Caki2 (cell line): ENCODE results near the gene PHF12. TPM values are rescaled to one million over a fixed set of nuclear protein-coding genes. Genes with fewer than 3 reads are reported as not detected.
"Not testable (repeated sequence)": the region's sequence is repeated elsewhere in the genome, so short reads cannot be mapped to it uniquely, and the experiment has no call there.

ENCODE experiments used
- DNase-seq: peaks from one replicate; pipeline ENCODE4 v3.0.0-alpha.2; 2015; ENCODE audit warnings: low read depth
- in situ Hi-C: cut with HindIII; loops from 2 replicates; pipeline ENCODE4 v1.10.0; 2016; ENCODE audit warnings: low sequenced_read_pairs, low pct_unique_long_range_greater_than_20kb, mixed read lengths
- total RNA-seq: library from RNA; depleted of rRNA; stranded (reverse); fragments of >200 nt; shearing (Covaris generic); gene quantifications from 2 replicates; pipeline ENCODE4 v1.2.3, GENCODE V29; 2014; ENCODE audit warnings: low replicate concordance

The PHF12 gene
- total RNA-seq, 1 experiment from 2014 or later: 19.2 TPM

DNA sequence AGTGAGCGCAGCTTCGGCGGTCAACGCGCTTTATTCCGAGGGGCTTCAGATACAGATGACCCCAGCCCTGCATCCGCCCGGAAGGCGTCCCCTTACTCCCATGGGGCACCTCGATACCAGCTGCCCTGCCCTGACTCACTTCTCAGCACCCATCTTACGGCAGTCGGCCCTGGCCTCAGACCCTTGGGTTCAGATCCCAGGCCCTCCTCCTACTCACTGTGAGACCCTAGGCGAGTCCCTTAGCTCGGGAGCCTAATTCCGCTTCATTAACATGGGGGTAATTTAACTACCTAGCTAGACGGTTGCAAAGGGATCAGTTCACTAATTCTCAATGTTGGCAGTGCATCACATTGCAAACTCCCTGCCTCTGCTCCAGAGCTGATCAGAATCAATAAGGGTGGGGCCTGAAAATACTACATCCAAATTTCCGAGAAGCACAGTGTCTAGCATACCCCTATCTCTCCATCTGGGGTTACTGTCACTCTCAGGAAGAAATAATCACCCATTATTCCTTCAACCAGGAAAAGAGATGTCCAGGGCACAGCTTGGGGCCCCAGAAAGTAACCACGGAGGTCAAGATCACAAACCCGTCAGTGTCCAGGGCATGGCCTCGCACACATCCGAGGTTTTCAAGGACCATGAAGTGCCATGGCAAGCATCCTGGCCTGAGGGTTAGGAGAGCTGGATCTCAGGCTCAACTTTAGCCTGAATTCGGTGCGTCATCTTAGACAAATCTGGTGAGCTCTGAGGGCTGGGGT, 53.4 kb downstream of the PHF12 start:
- in situ Hi-C loops: no loop called here
- DNase-seq: no peak

DNA sequence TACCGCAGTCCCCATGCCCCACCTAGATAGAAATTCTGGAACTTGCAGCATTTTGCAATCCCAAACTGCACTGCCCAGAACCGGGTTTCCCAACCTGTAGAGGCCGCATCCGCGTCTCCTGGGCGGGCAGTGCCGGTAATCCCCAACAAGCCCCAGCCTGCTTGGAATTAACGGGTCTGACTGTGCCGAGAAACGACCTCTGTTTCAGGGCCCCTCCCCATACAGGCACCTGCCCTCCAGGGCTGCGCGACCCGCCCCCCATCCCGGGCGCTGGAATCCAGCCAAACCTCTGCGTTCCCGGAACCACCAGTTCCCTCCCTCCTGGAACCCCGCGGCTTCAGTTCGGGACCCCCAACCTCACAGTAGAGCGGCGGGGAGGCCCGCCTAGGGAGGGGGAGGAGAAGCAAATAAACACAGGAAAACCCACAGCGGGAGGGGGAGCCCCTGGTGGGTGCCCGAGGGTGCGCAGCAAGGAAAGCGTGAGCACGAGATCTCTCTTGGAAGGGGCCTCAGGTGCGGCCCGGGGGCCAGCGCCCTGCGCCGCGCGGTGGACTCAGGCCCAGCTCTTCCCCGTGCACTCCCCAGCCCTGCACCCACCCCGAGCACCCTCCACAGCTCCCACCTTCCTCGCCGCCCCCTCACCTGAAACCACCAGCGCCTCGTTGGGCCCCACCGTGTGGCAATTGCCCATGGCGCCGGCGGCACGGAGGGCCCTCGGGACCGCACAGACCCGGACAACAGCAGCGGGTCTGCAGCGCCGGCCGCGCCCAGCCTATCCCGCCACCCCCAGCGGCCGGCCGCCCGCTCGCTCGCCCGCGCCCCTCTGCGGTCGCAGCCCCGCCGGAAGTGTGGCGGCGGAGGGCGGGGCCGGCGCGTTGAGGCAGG, 54.2 kb downstream of the PHF12 start, which contains the start of gene FLOT2:
FLOT2 (minus strand) TSS at position 850 of the 885 bp plus-strand sequence; CDS start at position 691, 159 bp downstream.
- in situ Hi-C loops: no loop called here
- DNase-seq: peak; percentile 60

DNA sequence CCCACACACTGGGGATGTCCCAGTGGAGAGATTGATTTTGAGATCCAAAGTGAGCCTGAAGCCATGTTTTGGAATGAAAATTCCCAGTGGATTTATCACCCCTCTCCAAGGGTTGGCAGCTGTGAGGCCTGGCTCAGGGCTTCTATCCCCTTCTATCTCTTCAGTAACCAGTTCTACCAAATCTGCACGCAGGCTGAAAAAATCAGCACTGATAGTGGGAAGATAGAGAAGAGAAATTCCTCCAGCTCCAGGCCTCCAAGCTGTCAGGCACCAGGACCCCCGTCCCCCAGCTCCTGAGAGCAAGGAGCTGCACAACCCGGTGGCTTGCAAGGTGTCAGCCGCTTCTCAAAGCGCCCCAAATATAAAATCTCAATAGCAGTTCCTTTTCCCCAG, 54.8 kb downstream of the PHF12 start:
- in situ Hi-C loops: no loop called here
- no peak for DNase-seq

DNA sequence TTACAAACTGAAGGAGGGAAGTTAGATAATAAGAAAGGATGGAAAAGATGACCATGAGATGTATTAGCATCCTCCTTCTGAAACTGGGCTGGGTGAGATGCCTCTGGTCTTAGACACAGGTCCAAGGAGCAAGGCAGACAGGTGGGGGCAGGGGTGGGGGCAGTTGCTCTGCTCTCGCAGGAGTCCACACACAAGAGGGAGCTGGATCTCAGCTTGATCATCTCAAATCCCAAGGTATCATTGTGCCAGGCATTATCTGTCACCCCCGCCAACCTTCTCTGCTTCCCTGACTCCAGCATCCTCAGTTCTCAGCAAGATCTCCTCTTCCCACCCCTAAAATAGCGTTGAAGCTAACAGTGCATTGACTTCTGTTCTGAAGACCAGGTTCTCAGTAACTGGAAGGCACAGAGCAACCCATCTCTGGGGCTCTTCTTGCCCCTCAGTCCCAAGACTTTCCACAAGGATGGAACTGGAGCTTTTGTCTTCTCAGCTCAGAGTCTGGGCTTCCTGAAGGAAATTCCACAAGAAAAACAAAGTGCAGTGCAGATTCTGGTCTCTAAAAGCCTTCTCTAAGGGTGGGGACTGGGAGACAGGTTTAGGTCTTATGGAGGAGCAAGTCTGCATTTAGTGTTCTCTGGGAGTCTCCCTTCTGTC, 55.4 kb downstream of the PHF12 start:
- no peak for DNase-seq
- in situ Hi-C loops: no loop called here

DNA sequence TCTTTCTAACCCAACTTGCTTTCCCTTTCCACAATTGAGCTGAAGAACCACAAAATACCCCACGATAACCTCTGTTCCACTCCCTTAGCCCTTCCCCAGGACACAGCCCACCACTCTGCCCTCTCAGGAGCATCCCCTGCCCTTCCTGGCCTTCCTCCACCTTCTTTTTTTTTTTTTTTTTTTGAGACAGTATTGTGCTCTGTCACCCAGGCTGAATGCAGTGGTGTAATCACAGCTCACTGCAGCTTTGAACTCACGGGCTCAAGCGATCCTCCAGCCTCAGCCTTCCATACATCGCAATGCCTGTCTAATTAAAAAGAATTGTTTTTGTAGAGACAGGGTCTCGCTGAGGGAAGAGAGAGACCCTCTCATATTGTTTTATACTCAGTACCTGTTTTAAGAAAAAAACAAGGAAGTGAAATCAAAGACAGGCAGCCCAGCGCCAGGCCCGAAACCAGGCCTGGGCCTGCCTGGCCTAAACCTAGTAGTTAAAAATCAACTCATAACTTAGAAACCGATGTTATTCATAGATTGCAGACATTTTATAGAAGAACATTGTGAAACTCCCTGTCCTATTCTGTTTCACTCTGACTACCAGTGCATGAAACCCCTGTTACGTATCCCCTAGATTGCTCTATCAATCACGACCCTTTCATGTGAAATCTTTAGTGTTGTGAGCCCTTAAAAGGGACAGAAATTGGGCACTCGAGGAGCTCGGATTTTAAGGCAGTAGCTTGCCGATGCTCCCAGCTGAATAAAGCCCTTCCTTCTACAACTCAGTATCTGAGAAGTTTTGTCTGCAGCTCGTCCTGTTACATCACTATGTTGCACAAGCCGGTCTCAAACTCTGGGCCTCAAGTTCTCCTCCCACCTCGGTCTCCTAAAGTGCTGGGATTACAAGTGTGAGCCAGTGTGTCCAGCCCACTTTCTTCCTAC, 57.8 kb downstream of the PHF12 start:
- in situ Hi-C loops: not testable (repeated sequence)

DNA sequence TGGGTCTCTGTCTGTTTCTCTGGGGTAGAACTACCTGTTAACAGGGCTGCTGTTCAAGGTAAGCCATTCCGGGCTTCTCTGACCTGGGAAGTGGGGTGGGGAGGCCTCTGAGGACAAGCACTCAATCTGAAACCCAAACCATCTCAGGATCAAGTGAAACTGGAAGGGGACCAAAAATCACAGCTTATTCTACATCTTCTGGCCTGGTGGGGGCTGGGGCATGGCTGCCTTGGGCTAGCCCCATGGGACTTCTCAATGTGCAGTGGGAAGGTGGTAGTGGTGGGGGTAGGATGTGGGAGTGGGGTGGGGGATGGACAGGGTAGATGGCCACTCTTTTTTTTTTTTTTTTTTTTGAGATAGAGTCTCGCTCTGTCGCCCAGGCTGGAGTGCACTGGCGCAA, 59.3 kb downstream of the PHF12 start:
- in situ Hi-C loops: no loop called here
- DNase-seq: no peak

More for the DNA sequence above, 57.8 kb downstream of the PHF12 start:
- DNase-seq: not testable (repeated sequence)

DNA sequence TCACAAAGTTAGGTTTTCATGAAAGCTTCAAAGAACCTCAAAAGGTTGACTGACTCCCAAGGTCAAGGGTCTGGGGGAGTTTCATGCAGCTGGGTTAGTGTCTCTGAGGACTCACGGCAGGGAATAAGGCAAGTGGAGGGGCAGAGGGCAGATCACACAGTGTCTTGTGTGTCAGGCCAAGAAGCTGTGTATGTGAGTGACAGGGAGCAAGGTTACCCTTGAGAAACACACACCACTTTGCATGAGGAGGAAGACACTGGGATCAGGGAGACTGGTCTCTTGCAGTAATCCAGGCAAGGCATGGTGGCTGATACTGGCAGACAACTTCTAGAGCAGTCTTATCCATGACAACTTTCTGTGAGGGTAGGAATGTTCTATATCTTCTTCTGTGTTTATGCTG, 60.1 kb downstream of the PHF12 start:
- in situ Hi-C loops: no loop called here

DNA sequence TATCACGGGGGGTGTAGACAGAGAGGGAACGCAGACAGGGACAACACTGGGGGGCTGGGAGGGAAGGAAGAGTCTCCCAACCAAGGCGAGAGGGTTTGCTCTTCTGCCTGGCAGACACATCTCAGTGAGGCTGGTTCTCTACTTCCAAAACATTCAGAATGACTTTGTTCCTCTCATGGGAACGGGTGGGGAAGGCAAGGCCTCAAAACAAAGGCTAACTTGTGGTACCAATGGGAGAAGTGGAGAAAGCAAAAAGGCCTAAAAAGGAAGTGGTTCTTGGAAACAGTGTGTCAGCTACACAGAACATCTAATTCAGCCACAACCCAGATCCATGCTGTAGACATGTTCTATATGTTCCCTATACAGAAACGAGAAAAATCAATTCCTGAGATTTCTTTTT, 61.3 kb downstream of the PHF12 start:
- no peak for DNase-seq
- in situ Hi-C loops: no loop called here

More for the DNA sequence above, 60.1 kb downstream of the PHF12 start:
- no peak for DNase-seq

DNA sequence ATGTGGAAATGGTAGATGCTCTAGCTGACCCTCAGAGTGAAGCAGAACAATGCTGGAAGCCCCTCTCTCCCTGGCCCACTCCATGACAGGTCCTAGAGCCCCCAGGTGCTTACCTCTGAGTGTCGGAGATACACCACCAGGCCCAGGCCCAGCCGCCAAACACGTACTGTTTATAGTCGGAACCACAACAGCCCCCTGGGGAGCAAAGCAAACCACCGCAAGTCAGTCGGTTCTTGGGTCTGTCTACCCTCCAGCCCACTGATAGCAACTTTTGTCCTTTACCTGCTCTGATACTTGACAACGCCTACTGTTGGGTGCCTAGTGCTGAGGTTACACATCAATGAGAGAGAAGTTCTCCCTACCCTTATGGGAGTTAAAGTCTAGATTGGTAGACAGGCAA, 62.5 kb downstream of the PHF12 start:
- no peak for DNase-seq
- in situ Hi-C loops: no loop called here

DNA sequence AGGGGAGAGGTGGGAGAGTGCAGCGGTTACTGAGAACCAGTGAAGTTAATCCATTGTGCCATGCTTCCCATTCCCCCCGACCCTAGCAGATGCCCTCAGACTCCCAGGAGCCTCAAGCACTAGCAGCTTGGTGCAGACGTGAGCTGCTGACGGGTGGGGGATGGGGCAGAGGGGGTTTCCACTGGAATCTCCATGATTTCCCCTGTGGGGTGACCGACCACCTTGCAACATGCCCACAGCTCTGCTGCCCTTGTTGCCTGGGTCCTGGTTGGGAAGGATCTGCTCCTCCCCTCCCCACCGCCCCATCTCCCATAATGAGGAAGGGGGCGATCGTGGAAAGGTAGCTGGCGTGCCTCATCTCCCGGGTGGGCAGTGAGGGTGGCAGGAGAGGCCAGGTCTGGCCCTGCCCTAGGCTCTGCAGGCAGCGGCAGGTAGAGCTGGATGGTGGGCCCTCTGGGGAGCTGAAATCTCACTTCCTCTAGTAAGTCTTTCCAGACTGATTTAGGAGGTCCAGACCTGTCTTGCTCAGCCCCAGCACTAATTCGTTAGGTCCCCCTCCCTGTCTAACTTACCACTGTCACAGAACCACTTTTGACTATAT, 63.3 kb downstream of the PHF12 start:
- in situ Hi-C loops: no loop called here
- no peak for DNase-seq

DNA sequence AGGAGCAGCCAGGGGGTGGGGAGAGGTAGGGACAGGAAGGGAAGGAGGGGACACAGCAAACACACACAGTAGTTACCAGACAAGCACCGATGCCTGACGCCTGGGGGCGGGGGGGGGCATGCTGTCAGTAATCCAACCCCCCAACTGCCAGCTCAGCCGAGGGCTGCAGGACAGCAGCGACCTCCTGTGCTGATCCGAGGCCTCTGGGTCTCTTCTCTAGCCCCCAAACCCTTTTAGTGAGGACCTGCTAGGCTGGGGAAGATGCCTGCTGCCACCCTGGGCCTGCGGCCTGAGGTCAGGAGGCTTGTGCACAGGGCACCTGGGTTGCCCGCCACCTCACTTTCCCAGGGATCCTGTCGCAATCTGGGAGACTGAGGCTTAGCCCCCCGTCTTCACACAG, 65.4 kb downstream of the PHF12 start:
- DNase-seq: no peak
- in situ Hi-C loops: no loop called here

DNA sequence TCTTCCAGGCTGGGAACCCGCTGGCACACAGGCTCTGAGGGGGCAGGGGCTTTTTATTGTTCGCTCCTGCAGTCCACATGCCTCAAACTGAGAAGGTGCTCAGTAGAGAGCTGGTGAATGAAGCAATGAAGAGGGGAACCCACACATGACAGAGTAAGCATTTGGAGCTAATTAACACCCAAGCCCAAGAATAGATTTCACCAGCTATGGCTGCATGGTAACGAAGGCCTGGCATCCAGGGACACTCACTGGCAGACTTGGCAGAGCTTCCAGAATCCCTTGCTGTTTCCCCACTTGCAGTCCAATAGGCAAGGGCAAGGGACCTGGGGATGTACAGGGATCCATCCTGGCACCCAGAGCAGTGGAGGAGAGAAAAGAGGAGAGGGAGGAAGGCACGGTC, 66.0 kb downstream of the PHF12 start:
- no peak for DNase-seq
- in situ Hi-C loops: no loop called here

DNA sequence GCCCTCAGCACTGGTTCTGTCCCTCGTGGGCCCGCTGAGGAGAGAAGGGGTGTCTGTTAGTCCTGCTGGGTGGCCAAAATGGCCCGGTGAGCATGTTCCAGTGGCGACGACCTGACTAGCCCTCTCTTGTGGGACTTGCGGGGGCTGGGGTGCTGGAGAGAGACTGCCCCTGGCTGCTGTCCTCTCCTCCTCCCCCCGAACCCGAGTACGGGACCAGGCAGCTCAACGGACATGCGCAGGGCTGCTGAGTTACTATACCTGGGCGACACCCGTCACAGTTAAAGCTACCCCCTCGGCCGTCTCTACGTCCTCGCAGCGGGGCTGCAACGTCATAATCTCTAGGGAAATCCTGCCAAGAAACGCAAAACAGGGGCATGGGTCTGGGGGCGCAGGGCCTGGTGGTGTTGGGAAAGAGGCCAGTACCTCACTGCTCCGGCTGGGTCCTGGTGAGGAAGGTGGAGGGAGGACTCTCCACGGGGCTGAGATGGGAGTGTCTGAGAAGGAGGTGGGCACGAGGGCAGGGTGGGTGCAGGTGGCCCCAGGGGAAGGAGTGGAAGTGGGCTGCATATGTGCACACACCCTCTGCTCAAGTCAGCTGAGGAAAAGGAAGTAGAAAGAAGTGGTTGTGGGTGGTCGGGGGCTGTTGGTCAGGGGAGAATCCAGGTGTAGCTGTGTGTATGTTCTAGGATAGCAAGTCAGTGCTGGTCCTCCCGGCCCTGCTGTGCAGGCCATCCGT, 67.2 kb downstream of the PHF12 start:
- in situ Hi-C loops: no loop called here
- DNase-seq: no peak

DNA sequence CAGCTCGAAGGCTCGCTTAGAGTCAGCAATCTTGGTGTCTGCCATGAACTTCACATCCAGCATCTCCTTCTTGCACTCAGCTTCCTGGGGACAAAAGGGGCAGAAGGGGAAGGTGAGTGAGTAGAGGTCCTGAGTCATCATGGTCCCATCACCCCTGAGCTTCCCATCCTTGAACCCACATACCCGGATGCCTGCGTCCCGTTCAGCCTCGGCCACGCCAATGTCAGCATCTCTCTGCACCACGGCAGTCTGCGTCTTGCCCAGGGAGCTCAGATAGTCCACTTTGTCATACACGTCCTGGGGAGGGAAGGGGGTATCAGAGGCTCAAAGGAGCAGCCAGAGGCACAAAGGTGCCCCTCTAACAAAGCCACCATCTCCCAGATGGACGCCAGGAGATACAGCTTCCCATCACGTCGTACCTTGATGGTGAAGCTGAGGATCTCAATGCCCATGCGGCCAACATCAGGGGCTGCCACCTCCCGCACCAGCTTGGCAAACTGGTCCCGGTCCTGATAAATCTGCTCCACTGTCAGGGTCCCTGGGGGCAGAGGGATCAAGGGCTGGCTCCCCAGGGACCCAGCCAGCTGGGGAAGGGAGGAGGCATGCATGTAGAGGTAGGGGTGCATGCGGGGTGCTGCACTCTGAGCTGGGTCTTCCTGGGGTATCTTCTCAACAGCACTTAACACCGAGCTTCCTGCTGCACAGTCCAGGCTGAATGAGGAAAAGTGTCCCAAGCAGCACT, 69.0 kb downstream of the PHF12 start:
- in situ Hi-C loops: no loop called here
- no peak for DNase-seq

DNA sequence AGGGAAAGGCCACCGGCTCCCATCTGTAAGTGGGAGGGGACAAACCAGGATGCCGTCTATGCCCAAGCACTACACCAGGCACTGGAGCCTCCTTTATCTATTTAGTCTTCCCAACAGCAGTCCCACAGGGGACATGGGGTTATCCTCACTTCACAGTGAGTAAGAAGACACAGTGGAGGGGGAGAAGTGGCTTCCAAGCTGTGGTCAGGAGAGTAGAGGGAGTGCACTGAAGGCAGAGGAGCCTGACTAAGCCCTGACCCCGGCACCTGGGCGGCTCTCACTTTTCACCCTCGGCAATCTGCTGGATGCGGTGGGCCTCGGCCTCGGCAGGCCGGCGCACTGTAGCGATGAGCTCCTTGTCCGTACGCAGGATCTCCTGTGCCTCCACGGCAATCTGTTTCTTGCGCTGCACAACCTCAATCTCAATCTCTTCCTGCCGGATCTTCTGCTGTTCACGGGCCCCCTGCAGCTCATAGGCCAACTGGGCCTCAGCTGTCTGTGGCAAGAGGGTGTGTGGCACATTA, 69.7 kb downstream of the PHF12 start:
- DNase-seq: no peak
- in situ Hi-C loops: no loop called here

DNA sequence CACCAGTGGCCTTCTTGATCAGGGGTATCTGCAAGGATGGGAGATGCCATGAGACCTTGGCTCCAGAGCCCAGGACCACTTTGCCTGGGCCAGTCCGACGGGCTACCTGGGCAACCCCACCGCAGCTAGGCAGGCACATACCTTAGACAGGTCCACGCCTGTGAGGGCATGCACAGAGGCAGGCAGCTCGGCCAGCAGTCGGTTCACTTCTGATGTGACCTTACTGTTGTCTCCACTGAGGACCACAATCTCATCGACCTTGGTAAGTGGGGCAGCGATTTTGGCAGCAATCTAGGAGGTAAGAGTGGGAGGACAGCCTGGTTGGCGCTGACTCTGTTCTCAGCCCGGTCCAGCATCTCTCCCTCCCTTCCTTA, 70.8 kb downstream of the PHF12 start:
- no peak for DNase-seq
- in situ Hi-C loops: no loop called here
